HG03520 (cell line): ENCODE measurements around the gene OR5D16.
"Not testable (repeated sequence)": the region's sequence is repeated elsewhere in the genome, so short reads cannot be mapped to it uniquely, and the experiment has no call there.

Experiments used
- ATAC-seq: cut with Tn5 transposase; IDR thresholded peaks from one replicate; pipeline ENCODE4 v1.9.1; 2021; ENCODE audit warnings: mild to moderate bottlenecking, moderate library complexity; ENCODE audit not compliant: unreplicated experiment

The OR5D16 gene

DNA sequence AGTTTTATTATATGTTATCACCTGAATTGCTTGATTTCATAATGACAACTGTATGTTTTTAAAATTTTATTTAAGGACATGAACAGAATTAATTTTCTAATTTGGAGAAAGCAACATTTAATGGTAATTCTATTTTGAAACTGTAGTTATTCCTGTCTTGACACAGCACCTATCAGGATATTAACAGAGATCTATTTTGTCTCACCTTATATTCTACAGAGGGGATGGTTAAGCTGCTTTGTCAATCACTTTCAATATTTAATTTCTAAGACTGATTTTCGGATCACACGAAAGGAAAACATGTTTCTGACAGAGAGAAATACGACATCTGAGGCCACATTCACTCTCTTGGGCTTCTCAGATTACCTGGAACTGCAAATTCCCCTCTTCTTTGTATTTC, at the start of gene OR5D16:
Gene OR5D16, plus strand, starts transcription at position 301 of the 400 bp plus-strand sequence. Its CDS starts 0 bp downstream, at position 301.
- ATAC-seq = no peak

DNA sequence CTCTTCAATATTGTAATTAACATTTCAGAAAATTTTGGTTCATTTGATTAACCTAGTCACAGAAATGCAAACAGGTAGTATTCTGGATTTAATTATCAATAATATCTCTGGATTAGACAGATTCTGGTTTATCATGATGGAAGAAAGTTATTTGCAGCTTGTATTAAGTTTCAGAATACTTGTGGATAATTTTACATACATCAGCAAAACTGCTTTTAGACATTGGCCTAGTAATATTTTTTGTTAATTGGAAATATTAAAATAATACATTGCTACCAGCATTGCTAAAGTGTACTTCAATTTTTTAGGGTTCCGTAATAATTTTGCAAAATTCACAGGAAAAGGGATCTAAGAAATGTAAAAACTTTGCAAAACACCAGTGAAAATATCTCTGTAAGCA, 46.9 kb upstream of the OR5D16 start:
- no peak for ATAC-seq

DNA sequence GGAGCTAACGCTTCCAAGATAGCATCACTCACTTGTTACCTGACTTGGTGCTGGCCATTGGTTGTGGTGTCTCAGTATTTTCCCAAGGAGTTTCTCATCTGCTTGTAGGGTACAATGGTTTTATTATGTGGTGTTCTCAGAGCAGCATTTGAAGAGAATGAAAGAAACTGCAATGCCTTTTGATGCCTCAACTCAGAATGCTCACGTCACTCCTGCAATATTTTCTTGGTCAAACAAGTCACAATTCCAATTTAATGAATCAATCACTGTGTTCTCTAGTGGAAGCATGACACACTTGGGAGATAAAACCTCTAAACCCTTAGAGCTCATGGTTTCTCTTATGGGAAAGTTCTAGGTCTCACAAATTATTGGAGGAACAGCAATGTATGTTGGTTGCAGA, 45.2 kb upstream of the OR5D16 start:
- no peak for ATAC-seq

DNA sequence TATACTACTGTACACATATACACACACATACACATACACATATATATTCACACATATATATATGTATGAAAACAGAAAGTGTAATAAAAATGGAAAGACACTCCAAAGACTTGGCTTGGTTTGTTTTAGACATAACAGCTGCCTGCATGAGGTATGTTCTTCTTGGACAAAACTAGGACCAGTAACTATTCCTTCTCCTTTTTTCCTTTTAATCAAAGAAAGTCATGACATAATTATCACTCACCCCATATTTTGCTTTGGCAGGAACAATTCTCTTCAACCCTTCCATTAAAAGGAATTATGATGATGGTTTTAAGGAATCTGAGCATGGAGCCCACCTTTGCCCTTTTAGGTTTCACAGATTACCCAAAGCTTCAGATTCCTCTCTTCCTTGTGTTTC, 43.3 kb upstream of the OR5D16 start, which contains the start of gene OR5D14:
Gene OR5D14, plus strand, starts transcription at position 301 of the 400 bp plus-strand sequence. Its CDS starts 0 bp downstream, at position 301.
- ATAC-seq = no peak

DNA sequence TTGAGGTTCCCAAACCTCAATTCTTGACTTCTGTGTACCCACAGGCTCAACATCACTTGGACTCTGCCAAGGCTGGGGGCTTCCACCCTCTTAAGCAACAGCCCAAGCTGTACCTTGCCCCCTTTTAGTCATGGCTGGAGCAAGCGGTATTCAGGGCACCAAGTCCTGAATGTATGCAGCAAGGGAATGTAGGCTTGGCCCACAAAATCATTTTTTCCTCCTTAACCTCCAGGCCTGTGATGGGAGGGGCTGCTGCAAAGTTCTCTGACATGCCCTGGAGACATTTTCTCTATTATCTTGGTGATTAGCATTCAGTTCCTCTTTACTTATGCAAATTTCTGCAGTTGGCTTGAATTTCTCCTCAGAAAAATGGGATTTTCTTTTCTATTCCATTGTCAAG, 32.3 kb upstream of the OR5D16 start:
- ATAC-seq = no peak

DNA sequence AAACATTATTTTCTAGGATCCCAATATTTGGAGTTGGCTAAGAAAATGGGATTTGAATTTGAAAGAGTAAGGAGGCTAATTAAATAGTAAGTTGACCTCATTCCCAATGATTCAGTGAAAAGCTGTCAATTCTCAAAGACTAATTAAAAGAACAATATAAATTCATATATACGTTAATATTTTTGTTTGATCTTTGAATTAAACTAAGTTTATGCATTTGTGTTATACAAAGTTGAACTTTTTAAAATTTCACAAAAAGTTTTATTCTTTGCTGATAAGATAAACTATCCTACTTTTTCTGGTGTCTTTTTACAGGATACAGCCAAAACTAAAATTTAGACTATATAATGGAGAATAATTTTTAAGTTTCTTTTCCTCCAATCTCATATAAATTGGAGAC, 27.5 kb upstream of the OR5D16 start, which contains the start of gene OR5L1:
Gene OR5L1, plus strand, starts transcription at position 301 of the 400 bp plus-strand sequence. CDS start 100 bp downstream, outside the sequence.
- ATAC-seq = no peak

DNA sequence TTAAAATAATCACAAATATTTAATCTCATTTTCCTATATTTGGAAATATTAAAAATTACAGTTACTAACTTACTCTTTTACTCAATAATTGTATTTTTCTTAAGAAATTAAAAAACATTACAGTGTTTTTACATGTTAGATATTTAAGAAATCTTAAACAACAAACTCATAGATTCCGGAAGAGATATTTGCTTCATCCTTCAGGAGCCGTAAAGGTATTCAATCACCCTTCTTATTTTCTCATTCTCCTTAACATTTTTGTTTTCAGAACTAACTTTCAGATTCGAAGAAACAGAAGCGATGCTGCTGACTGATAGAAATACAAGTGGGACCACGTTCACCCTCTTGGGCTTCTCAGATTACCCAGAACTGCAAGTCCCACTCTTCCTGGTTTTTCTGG, 19.2 kb upstream of the OR5D16 start, which contains the start of gene OR5D18:
Gene OR5D18, plus strand, starts transcription at position 301 of the 400 bp plus-strand sequence. Its CDS starts 0 bp downstream, at position 301.
- no peak for ATAC-seq

DNA sequence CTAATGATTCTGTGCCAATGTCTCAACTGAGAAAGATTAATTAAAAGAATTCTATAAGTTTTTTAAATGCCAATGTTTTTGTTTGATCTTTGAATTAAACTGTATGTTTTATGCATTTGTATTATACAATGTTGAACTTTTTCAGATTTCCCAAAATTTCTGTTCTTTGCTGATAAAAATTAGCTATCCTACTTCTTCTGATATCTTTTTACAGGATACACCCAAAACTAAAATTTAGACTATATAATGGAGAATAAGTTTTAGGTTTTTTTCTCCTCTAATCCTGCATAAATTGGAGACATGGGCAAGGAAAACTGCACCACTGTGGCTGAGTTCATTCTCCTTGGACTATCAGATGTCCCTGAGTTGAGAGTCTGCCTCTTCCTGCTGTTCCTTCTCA, 11.6 kb upstream of the OR5D16 start, which contains the start of gene OR5L2:
Gene OR5L2, plus strand, starts transcription at position 301 of the 400 bp plus-strand sequence. Its CDS starts 0 bp downstream, at position 301.
- no peak for ATAC-seq

DNA sequence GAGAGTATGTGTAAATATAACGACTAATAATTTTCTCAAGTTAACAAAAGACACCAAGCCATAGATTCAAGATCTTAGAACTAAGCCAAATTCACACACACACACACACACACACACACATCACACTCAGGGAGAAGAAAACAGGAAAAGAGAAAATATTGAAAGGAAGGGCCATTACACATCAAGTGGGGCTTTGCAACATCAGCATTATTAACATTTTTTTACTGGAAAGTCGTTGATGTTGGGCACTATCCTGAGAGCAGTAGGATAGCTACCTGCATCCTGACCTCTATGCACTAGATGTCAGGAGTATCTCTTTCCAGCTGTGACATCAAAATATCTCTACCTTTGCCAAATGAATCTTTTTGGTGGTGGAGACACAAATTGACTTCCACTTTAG, 8.9 kb downstream of the OR5D16 start:
- ATAC-seq = no peak

DNA sequence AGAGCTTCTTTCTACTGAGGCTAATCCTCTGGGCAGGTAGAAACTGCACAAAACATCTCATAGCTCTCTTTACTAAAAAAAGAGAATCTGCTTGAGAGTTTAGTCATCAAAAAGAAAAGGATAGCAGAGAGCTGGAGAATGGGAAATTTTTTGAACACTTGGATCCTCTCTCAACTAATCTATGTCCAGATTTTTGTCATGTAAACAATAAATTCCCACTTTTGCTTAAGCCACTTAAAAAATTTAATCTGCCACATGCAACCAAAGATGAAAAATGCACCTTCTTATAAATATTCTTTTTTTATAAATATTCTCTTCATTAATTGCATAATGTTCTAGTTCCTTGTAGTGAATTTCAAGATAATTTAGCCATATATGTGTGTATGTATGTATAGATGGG, 10.5 kb downstream of the OR5D16 start:
- no peak for ATAC-seq

DNA sequence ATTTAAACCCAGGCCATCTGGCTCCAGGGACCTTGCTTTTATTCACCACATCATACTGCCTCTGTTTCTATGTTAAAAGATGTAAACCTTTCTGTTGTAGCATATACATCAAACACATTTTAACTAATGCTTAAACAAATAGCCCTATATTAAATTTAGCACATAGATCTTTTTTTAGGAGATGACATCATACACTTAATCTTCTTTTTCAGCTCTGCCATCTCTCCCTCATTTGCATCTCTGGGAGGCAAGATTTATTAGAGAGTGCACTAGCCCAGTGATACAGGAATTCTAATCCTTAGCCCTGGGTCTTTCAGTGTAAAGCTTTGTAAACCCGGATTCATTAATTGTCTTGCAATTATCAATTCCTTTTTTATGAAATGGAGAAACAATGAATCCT, 13.6 kb downstream of the OR5D16 start:
- ATAC-seq = no peak

DNA sequence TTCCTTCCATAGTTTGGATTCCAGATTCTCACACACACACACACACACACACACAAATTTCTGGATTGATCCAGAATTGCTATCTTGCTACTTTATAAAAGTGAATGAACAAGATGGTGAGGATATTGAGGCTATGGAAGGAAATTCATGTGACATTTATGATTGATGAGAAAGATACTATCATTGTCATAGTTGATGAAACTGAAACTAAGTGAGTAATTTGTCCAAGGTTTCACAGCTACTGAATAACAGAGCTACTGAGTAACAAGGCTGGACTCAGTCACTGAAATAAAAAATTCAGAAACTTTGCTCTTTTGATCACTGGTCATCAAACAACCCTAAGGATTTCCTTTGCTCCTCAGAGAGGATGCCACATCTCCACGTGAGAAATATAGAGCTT, 16.2 kb downstream of the OR5D16 start:
- ATAC-seq = peak; percentile 64

DNA sequence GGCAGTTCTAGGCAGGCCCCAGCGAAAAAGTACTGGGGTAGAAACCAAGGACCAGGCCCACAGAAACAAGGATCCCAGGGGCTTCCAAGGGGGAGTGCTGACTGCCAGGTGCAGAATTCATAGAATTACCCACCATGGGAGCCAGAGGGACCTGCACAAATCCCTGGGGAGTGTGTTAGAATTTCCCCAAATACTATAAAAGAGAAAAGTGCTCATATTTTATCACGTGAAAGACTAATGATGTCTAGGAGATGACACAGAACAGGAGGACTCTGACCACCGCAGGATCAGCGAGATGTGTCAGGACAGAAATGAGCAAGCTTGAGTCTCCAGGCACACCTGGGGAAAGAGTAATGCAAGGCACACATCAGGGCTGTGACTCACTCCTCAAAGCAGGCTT, 28.8 kb downstream of the OR5D16 start:
- ATAC-seq = not testable (repeated sequence)

DNA sequence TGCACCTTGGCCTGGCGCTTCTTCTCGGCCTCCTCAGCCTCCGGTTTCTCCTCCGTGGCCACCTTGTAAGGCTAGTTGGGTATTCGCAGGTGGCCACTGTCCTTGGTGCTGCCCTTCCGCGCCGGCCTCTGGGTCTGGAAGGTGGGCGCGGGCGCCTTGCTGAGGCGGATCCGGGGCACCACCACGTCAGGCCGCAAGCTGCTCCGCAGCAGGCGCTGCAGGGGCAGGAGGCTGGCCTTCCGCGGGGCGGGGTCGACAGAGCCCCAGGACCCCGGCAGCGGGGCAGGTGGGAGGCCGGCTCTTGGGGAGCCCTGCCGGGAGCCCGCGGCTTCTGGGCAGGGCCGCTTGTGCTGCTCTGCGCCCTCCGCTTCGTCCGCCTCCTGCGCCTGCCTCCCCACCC, 34.2 kb downstream of the OR5D16 start:
- ATAC-seq = not testable (repeated sequence)

DNA sequence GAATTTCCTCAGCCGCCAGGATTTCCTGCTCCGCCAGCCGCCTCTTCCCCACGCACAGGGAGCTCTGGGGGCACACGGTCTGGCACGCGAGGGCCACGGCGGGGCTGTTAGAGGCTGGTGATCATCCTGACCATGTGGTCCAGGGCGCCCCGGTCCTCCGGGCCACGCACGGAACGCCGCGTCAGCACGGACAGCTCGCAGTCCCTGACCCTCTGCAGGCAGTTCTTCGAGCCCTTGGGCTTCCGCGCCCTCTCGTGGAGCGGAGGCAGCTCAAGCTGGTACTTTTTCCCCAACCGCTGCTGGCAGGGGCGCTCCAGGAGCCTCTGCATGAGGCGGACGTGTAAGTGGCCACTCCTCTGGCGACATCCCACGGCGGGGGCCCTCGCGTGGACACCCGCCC, 34.6 kb downstream of the OR5D16 start:
- not testable (repeated sequence) for ATAC-seq

DNA sequence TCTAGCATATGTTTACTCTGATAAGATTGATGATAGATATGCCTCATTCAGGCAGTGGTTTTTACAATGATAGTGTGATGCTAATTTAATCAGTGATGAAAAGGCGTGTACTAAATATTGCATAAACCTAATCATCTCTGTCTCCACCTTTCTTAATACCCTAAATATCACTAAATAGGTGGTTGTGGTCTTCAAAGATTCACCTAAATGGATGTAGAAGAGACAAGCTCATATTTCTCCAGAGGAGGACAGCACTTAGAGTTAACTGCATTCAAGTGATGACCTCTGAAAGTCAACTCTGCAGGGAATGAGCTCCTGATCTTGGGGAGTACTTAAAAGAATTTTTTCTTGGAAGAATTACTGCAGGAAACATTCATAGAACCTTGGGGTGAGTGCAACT, 44.4 kb downstream of the OR5D16 start, which contains the start of gene TRIM51:
Gene TRIM51, plus strand, starts transcription at position 301 of the 400 bp plus-strand sequence. CDS start 2,132 bp downstream, outside the sequence.
- not testable (repeated sequence) for ATAC-seq

DNA sequence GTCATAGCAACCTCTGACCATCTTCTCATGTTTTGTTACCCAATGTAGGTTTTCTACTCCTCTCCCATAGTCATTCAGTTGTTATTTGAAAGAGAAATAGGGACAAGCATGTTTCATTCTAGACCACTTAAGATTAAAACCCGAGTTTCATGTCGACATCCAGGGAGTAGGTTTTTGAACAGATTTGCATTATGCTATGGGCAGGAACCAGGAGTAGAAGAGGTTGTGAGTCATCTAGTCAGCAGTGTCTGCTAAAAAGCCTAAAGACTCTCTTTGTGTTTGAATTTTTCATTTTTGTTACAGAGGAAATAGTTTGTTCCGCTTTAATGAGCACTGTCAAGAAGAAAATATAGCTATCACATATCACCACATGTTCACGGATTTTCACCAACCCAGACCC, 46.4 kb downstream of the OR5D16 start:
- ATAC-seq = not testable (repeated sequence)

DNA sequence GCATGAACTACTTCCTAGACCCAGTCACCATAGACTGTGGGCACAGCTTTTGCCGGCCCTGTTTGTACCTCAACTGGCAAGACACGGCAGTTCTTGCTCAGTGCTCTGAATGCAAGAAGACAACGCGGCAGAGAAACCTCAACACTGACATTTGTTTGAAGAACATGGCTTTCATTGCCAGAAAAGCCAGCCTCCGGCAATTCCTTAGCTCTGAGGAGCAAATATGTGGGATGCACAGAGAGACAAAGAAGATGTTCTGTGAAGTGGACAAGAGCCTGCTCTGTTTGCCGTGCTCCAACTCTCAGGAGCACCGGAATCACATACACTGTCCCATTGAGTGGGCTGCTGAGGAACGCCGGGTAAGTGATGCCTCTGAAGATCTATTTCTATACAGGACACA, 46.9 kb downstream of the OR5D16 start:
- not testable (repeated sequence) for ATAC-seq
